GM18508 (cell line): ENCODE results near the gene PLK5.
"Not testable (repeated sequence)": the region's sequence is repeated elsewhere in the genome, so short reads cannot be mapped to it uniquely, and the experiment has no call there.

Source experiments
- ATAC-seq: cut with Tn5 transposase; IDR thresholded peaks from one replicate; pipeline ENCODE4 v1.9.1; 2021; ENCODE audit warnings: moderate number of reproducible peaks; ENCODE audit not compliant: insufficient read depth, unreplicated experiment

The PLK5 gene

DNA sequence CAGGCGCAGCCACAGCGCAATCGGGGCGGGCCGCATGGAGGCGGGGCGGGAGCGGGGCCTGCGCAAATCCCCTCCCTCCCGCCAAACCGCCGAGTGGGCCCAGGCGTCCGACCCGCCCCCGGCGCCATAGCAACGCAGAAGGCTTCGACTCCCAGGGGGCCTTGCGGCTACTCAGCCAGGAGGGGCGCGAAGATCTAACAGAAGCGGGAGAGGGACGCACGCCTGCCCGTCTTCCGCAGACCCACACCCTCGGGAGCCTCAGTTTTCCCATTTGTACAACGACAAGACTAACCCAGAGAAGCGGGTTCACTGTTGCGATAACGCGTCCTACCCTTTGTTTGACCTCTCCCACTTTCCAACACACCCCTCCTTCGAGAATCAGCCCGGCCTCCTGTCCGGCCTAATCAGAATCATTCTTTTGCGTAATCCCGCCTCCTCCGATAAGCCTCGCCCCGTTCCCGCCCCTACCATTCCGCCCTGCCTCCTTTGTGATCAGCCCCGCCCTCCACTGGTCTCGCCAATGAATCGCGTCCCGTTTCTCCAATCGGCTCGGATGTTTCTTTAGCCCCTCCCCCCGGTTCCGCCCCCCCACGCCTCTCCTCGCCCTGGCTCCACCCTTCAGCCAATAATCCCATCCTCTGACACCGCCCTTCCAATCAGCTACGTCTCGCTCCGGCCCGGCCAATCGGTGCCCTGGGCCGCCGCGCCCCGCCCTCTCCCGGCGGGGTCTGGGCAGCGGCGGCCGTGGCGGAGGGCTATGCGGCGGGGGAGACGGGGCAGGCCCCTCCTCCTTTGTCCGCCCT lies 33.4 kb upstream of the PLK5 start, which contains the start of gene PCSK4:
PCSK4 (minus strand) TSS at position 40 of the 803 bp plus-strand sequence; CDS start at position 36, 4 bp downstream.
- peak; percentile 51 for ATAC-seq

- ATAC-seq, result no peak
These were observed 32.6 kb upstream of the PLK5 start, which contains the start of gene REEP6 for GRCh38 chr19:1491114-1491848. Gene REEP6 (plus strand): TSS chr19:1491181. CDS start chr19:1491270, 89 bp downstream.

DNA sequence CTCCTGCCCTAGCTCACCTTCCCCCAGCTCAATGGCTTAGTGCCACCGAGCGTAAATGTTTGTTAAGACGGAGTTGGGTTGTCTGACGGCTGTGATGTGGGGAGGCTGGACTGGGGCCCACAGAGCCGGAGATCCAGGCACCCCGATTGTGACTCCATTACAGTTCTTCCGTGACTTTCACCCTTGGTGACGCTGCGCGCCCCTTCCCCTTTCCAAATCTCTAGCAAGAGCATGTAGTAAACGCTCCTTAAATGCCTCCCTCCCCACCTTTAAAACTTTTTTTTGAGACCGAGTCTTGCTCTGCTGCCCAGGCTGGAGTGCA lies 32.1 kb upstream of the PLK5 start:
- no peak for ATAC-seq

DNA sequence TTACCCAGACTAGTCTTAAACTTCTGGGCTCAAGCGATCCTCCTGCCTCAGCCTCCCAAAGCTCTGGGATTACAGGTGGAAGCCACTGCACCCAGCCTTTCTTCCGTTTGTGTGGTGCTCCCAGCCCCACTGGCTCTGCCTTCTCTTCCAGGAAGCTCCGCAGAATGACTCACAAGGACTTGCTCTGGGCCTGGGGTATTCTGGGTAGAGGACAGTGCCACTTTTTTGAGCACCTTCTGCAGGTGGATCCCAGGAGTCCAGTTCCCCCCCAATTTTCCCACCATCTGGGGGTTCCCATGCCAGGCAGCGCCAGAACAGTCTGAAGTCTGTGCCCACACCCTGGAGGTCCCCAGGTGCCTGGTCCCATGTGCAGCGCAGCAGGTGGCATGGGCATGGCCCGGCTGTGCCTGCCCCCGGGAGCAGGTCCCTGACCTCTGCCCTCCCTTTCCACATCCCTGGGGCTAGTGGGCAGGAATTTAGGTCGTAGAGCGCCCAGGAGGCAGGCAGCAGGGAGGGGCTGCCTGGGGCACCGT lies 31.3 kb upstream of the PLK5 start:
- ATAC-seq, result no peak

DNA sequence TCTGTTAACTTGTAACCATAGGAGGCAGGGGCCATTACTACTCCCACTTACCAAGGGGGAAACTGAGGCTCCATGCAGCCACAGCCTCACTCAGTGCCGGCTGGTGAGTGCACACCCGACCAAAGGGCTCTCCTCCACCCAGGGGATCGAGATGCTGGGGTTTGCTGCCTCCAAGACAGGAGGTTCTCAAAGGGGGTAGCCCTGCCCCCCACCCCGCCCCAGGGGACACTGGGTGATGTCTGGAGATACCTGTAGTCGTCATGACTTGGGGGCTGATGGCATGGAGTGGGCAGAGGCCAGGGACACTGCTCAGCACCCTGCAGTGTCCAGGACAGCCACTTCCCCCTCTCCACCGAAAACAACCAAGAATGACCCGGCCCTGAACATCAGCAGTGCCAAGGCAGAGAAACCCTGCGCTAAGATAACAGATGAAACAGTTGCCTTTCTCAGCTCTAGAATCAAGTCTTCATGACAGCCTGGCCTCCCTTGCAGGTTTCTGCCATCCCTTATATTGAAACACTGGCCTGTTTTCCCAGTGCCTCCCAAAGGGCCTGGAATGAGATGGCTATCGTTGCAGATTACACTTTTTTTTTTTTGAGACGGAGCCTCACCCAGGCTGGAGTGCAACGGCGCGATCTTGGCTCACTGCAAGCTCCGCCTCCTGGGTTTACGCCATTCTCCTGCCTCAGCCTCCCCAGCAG lies 29.6 kb upstream of the PLK5 start:
- ATAC-seq, result no peak

DNA sequence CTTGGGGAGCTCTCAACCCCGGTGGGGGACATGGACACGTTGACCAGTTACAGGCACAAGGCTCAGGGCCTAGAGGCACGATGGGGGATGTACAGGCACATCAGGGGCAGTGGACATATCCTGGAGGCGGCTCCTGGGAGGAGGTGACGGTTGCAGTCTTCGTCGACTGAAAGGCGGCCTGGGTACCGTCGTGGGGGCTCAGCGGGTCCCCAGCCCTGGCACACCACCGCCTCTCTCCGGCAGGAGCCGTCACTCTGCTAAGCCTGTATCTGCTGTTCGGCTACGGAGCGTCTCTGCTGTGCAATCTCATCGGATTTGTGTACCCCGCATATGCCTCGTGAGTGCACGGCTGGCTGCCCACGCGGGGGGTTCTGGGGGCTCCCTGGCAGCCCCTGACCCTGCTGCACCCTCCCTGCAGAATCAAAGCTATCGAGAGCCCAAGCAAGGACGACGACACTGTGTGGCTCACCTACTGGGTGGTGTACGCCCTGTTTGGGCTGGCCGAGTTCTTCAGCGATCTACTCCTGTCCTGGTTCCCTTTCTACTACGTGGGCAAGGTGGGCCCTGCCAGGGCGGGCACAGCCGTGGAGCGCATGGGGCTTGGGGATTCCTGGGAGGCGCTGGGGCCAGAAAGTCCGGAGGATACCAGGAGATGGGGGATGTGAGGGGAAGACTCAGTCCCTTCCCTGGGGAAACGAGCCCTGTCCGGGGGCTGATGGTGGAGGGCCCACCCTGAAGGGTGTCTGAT lies 28.7 kb upstream of the PLK5 start:
- no peak for ATAC-seq

GRCh38 chr19:1495799-1496713 lies 27.8 kb upstream of the PLK5 start:
- no peak for ATAC-seq

GRCh38 chr19:1496714-1497577 lies 26.9 kb upstream of the PLK5 start:
- no peak for ATAC-seq

DNA sequence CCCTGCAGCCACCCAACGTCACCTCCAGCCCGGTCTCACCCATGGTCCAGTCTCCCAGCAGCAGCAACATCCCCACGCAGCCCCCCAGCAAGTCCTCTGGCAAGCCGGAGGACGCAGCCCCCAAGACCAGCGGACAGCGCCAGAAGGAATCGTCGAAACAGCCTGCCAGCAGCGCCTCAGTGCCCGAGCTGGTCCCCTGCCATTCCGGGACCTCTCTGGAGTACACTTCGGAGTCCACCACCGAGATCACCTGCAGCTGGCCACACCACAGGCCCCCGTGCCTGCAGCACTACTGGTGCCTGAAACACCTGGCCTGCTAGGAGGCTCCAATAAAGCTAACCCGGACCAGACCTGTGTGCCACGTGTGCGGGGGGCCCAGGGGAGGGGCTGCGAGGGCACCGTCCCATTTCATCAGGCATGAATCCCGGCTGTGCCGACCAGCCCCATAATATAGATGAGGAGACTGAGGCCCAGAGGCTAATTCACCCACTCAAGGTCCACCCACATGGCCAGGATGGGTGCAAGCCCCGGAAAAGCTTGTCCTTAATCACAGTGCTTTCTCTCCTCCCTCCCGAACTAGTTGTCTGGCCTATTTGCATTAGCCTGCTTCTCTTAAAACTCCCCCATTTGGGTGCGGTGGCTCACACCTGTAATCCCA lies 26.2 kb upstream of the PLK5 start:
- no peak for ATAC-seq

GRCh38 chr19:1499231-1499630 lies 24.6 kb upstream of the PLK5 start:
- ATAC-seq, result not testable (repeated sequence)

- ATAC-seq, result no peak
These were observed 22.7 kb upstream of the PLK5 start for GRCh38 chr19:1501200-1501595.

GRCh38 chr19:1502433-1503088 lies 21.3 kb upstream of the PLK5 start:
- ATAC-seq, result no peak

DNA sequence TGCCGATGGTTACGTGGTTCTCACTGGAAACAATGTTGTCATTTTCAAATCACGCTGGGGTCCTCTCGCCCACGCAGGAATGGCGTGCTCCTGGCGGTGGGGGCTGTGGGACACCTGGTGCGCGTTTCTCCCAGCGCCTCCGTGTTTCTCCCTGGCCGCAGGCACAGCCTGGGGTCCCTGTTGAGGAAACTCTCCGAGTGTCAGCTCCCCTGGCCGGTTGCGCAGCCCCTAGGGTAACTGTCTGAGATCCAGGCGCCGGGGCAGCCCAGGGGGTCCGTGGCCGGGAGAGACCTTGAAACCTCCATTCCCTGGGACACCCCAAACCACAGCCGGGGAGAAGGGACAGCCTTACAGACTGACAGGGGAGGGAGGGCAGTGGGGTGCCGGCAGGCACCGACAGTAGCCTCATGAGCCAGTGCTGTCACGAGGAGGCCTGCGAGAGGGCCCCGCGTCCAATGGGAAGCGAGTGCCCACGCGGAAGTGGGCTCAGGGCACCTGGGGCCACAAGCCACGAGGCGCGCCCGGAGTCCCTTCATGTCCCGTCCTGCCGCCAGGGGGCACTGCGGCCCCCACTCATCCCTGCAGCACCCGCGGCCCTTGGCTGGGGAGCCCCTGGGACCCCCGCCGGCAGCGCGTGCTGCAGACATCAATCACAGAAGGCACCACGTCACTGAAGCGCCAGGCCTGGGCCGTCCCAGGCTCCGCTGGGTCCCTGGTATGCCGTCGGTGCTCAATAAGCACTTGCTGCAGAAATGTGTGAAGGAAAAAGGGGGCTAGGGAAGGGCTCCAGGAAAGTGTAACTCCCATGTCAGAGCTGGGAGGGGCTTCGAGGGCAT lies 20.6 kb upstream of the PLK5 start:
- ATAC-seq, result no peak

DNA sequence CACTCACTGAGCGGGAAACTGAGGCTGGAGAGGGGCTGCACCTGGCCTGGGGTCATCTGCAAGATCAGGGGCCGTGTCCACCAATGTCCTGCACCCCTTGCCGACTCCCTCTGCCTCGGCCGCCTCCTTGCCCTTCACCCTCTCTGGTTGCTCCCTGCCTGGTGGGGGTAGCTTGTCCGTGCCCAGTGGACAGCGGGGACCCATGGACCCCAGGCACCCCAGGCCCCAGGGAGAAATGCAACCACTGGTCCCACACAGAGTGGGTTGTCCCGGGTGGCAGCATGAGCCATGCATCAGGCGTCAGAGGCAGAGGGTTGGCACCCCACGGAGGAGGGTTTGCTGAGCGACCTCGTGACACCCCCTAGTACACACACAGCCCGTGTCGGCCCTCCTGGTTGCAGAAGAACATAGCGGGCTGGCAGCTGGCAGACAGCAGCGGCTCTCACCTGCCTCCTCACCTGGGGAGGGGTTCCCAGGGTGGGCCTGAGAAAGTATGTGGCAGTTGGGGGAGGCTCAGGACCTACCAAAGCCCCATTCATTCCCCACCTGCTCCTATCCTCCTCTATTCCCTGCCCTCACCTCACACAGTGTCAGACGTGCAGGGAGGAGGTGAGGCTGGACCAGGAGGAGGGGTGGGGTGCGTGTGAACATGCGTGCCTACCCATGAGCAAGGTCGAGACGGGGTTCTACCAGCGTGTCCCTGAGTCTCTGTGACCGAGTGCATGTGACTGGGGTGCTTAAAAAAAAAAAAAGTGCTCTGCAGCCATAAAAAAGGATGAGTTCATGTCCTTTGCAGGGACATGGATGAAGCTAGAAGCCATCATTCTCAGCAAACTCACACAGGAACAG lies 19.7 kb upstream of the PLK5 start:
- ATAC-seq, result no peak

DNA sequence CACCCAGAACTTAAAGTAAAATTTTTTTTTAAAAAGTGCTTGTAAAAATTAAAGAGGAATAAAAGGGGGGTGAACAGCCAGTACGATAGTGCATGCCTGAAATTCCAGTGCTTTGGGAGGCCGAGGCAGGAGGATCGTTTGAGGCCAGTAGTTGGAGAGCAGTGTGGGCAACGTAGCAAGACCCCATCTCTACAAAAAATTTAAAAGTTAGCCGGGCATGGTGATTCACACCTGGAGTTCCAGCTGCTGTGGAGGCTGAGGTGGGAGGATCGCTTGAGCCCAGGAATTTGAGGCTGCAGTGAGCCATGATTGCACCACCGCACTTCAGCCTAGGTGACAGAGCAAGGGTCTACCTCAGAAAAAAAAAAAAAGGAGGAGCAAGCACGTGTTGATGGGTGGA lies 18.9 kb upstream of the PLK5 start:
- ATAC-seq, result no peak
